Measurements from ENCODE around the gene TRIM40. TPM values are rescaled to one million over a fixed set of nuclear protein-coding genes. Genes with fewer than 3 reads are reported as not detected.
"Not testable (repeated sequence)": the region's sequence is repeated elsewhere in the genome, so short reads cannot be mapped to it uniquely, and the experiment has no call there.

The TRIM40 gene
- total and polyA plus RNA-seq, 8 donors = 0.09 to 0.16 (median 0.14) TPM; not detected in 4

DNA sequence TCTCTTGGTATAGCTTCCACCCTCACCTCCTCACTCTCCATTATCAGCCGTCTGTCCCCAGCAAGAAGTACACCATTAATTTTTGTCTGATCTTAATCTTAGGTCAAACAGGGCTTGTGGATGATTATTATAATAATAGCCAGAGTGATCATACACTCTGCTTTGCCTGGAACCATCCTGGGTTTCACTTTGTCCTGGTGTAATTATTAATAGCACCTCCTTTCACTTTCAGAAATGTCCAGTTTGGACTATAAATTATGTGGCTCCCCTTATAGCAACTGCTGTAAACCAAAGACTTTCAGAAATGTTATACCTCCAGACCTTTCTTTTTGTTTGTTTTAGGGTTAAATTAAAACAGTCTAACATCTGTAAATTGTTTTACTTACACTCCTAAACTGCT is 22.1 kb upstream of the TRIM40 start:
- TF ChIP-seq, protein P1, sequence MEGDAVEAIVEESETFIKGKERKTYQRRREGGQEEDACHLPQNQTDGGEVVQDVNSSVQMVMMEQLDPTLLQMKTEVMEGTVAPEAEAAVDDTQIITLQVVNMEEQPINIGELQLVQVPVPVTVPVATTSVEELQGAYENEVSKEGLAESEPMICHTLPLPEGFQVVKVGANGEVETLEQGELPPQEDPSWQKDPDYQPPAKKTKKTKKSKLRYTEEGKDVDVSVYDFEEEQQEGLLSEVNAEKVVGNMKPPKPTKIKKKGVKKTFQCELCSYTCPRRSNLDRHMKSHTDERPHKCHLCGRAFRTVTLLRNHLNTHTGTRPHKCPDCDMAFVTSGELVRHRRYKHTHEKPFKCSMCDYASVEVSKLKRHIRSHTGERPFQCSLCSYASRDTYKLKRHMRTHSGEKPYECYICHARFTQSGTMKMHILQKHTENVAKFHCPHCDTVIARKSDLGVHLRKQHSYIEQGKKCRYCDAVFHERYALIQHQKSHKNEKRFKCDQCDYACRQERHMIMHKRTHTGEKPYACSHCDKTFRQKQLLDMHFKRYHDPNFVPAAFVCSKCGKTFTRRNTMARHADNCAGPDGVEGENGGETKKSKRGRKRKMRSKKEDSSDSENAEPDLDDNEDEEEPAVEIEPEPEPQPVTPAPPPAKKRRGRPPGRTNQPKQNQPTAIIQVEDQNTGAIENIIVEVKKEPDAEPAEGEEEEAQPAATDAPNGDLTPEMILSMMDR (IDR thresholded peaks at IDR 0.05) = no peak
- intact Hi-C loops (cut with DNase I) = no loop called here
- H3K9me3 ChIP-seq = no peaks in the 10 kb centered on the region
- no peaks in the 10 kb centered on the region for H3K4me1 ChIP-seq
- no peaks in the 10 kb centered on the region for H3K36me3 ChIP-seq
- peaks cover 17 to 65% of the 10 kb centered on the region in 2 donors for H3K27me3 ChIP-seq
- no peak overlapping the region for H3K4me3 ChIP-seq
- no peak for DNase-seq
- ATAC-seq = no peak
- no peak overlapping the region for H3K27ac ChIP-seq

DNA sequence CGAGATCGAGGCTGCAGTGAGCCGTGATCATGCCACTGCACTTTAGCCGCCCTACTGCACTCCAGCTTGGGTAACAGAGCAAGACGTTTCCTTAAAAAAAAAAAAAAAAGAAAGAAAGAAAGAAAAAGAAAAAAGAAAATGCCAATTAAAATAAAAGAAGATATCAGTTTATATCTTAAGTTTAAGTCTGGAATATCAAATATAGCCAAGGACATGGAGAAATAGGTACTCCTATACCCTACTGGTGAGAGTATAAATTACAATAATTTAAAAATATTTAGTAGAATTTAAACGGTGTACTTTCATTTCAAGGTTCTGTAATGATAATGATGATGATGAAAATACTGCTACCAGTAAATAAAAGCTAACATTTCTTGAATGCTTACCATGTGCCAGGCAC is 19.2 kb upstream of the TRIM40 start:
- TF ChIP-seq, protein P1 (IDR thresholded peaks at IDR 0.05) = no peak
- no peak for ATAC-seq
- intact Hi-C loops (cut with DNase I) = no loop called here

DNA sequence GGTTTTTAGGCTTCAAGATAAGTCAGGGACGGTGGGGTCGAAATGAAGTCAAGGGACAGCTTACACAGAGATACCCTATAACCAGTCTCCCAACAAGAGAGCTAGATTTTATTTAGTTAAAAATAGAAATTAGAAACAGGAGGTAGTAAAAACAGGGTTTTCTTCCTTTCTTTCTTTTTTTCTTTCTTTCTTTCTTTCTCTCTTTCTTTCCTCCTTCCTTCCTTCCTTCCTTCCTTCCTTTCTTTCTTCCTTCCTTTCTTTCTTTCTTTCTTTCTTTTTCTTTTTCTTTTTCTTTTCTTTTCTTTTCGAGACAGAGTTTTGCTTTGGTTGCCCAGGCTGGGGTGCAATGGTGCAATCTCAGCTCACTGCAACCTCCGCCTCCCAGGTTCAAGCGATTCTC is 17.2 kb upstream of the TRIM40 start:
- H3K4me3 ChIP-seq; intact Hi-C loops (cut with DNase I); H3K27ac ChIP-seq; DNase-seq; H3K36me3 ChIP-seq; H3K4me1 ChIP-seq; H3K9me3 ChIP-seq; ATAC-seq: not testable (repeated sequence)
- peaks cover 0 to 32% of the 10 kb centered on the region in 2 donors for H3K27me3 ChIP-seq

More for the DNA sequence above, 19.2 kb upstream of the TRIM40 start:
- Histone ChIP-seq H3K27me3 (peaks cover 0 to 36% of the 10 kb centered on the region in 2 donors), H3K9me3 (no peaks in the 10 kb centered on the region), H3K4me3 (no peak overlapping the region), H3K4me1 (no peaks in the 10 kb centered on the region), H3K27ac (no peak overlapping the region), H3K36me3 (no peaks in the 10 kb centered on the region)
- no peak for DNase-seq

DNA sequence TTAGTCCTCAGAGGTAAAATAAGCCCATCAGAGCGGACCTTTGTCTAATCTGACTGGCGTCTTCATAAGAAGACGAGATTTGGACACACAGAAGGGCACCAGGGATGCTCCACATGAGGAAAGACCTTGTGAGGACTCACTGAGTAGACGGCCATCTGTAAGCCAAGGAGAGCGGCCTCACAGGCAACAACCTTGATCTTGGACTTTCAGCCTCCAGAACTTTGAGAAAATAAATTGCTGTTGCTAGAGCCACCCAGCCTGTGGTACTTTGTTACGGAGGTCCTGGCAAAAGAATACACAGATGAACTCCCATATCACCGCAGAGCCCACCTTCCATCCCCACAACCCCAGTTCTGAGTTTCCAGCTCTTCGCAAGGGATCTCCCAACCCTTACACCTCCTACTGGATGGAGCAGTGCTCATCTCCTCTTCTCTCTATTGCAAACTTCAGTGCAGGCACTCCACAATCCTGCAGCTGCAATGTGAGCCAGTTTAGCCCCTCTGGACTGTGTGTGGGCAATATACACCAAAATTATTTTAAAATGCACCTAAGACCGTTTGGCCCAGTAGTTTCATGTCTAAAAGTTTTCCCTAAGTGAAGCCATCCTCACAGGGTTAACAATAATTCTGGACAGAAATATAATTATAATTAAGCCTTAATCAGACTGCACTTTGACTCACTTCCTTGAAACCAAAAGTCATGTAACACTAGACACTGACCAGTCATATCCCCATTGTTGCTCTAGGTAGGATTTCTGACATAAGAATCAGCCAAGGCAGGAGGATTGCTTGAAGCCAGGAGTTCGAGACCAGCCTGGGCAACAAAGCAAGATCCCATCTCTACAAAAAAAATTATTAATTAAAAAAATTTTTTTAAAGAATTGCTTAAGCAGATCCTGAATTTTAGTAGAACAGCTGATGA is 14.2 kb upstream of the TRIM40 start:
- intact Hi-C loops (cut with DNase I) = no loop called here
- no peak overlapping the region for H3K27ac ChIP-seq
- TF ChIP-seq, protein P1 (IDR thresholded peaks at IDR 0.05) = no peak
- ATAC-seq (no peak), DNase-seq (no peak)
- H3K36me3 ChIP-seq = no peaks in the 10 kb centered on the region
- no peaks in the 10 kb centered on the region for H3K9me3 ChIP-seq
- H3K4me3 ChIP-seq = no peak overlapping the region
- H3K4me1 ChIP-seq = no peaks in the 10 kb centered on the region
- peaks cover 0 to 32% of the 10 kb centered on the region in 2 donors for H3K27me3 ChIP-seq

DNA sequence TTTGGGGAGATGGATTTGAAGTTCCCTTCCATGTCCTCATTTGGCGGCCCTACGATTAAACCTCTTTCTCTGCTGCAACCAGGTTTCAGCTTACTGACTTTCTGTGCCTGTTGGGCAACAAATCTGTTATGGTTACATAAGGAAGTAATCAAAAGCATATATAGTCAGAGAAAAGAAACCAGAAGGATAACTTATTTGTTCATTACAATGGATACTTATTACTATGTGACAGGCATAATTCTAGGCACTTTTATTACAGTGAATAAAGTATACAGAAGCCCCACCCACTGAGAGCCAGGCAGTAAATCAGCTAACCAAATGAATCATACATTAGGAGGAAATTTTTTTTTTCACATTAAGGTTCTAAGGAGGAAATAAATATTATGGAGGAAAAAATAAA is 13.4 kb upstream of the TRIM40 start:
- H3K27ac ChIP-seq = no peak overlapping the region
- intact Hi-C loops (cut with DNase I) = no loop called here
- no peak for ATAC-seq
- H3K36me3 ChIP-seq = no peaks in the 10 kb centered on the region
- H3K27me3 ChIP-seq = peaks cover 4 to 33% of the 10 kb centered on the region in 2 donors
- H3K4me3 ChIP-seq = no peak overlapping the region
- TF ChIP-seq, protein P1 (IDR thresholded peaks at IDR 0.05) = no peak
- no peaks in the 10 kb centered on the region for H3K9me3 ChIP-seq
- no peaks in the 10 kb centered on the region for H3K4me1 ChIP-seq
- no peak for DNase-seq
